Dermis microvascular lymphatic vessel endothelial cell (primary cell): ENCODE measurements around the gene AMER2. TPM values are rescaled to one million over a fixed set of nuclear protein-coding genes. Genes with fewer than 3 reads are reported as not detected.

Experiments
- total RNA-seq: library from RNA; depleted of rRNA; stranded (reverse); fragments of >200 nt; gene quantifications from 2 replicates; pipeline ENCODE4 v1.2.1, GENCODE V29; 2014

The AMER2 gene
- total RNA-seq, 1 donor from 2014 or later: not detected

Other genes starting within 250 kb of the AMER2 start
- gene PABPC3, start 76.2 kb downstream of the AMER2 start, total RNA-seq: under 0.01 TPM in 2 replicates
- 22.3 and 23.6 TPM in 2 replicates for gene MTMR6, start 115.2 kb upstream of the AMER2 start, total RNA-seq
- gene NUP58, start 129.3 kb upstream of the AMER2 start, total RNA-seq: 37.4 and 39.3 TPM in 2 replicates
- gene ATP8A2, start 199.7 kb upstream of the AMER2 start, total RNA-seq: 0.13 TPM in 2 replicates